HK-2 (cell line): Measurements from ENCODE around the gene BRPF3.

Source experiments
- DNase-seq: peaks from one replicate; pipeline ENCODE4 v3.0.0-alpha.2; 2018; ENCODE audit not compliant: unreplicated experiment

The BRPF3 gene

DNA sequence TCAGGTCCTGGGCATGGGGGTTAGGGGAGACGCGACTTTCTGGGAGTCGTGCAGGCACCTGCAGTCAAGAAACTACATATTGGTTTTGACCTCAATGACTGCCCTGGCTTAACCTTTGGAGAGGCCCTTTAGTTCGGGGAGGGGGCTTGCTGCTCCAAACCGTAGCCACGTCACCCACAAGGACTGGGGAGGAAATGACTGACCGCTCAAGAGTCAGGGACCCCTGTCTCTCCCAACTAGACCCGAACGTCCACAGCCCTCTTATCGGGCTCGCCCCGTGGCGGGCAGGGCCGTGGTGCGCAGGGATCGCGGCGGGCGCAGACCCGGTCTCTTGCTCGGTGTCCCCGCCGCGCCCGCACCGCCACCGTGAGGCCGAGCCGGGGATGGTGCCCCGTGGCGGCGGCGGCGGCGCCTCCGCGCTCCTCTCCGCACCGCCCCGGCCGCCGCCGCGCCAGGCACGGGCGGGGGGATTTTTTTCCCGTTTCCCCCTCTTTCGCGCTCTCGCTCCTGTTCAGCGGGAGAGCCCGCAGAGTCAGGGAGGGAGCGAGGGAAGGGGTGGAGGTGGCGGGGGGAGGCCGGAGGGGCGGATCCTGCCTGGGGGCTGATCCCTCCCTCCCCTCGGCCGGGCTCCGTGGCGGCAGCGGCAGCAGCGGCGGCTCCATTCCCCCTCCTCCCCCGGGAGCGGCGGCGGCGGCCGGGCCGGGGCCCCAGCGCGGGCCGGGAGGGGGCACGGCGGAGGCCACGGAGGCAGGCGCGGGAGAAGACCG, at the start of gene BRPF3:
BRPF3 (plus strand) TSS at position 632 of the 767 bp plus-strand sequence. CDS start 3,579 bp downstream, outside the sequence.
- peak; percentile 79 for DNase-seq

DNA sequence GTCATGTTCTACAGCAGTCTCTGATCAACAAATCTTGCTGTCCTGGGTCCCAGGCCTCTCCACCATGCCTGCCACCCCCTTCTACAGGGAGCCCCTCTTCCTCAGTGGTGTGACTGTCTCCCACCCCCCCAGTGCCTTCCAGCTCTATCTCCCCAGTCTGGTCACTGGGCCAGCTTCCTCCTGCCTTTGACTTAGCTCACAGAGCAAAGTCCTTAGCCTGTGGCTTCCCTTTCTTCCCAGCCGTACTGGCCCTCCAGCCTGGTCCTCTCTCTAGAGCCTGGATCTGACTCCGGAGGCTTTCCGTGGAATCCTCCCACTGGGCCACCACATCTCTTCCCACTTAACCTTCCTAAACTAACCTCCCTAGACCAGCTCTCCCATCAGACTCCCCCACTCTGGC, 49.2 kb upstream of the BRPF3 start:
- DNase-seq = no peak

DNA sequence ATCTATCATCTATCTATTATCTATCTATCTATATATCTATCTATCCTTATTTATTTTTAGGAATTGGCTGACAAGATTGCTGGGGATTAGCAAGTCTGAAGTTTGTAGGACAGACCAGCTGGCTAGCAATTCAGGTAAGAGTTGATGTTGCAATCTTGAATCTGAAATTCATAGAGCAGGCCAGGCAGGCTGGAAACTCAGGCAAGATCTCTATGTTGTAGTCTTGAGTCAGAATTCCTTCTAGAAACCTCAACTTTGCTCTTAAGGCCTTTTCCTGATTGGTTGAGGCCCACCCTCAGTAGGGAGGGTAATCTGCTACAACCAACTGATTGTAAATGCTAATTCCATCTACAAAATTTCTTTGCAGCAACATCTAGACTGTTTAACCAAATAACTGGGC, 47.1 kb upstream of the BRPF3 start:
- no peak for DNase-seq

DNA sequence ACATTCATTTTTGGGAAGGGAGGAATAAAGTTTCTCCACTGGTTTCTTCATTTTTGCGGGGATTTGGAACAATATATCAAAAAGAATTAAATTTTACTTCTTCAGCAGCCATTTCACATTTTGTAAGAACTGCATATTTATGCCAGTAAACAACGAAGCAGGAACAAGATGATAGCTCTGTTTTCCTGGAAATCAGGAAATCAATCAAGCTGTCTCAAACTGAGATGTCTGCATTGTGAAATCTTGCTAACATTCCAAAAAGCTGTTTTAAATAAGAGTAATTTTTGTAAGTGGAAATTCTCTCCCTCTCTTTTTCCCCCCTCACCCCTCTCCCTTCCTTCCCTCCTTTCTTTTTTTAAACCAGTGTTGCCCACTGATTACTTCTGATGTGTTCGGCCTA, 46.3 kb upstream of the BRPF3 start:
- no peak for DNase-seq

DNA sequence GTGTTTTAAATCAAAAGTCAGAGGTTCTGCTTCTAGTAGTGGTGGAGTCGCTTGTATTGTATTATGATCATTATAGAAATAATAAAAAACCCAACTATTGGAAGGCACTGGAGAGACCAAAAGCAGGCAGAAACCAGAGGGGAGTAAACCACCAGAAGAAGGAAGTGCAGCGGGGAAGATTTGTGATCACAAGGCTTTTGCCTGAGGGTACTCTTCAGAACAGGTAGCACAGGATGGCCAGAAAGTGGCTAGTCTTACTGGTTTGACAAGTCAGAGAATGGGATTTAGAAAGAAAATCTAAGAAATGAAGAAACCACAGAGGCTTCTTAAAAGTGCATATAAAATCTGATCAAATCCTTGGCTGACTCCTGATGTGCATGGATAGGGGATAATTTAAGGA, 42.3 kb upstream of the BRPF3 start:
- DNase-seq = no peak

GRCh38 chr6:36155662-36156061, 40.9 kb upstream of the BRPF3 start:
- no peak for DNase-seq

- no peak for DNase-seq
Observed at GRCh38 chr6:36160147-36160760, 36.3 kb upstream of the BRPF3 start.

- no peak for DNase-seq
Observed at GRCh38 chr6:36169023-36170007, 27.2 kb upstream of the BRPF3 start.

GRCh38 chr6:36170704-36171103, 25.8 kb upstream of the BRPF3 start:
- no peak for DNase-seq

DNA sequence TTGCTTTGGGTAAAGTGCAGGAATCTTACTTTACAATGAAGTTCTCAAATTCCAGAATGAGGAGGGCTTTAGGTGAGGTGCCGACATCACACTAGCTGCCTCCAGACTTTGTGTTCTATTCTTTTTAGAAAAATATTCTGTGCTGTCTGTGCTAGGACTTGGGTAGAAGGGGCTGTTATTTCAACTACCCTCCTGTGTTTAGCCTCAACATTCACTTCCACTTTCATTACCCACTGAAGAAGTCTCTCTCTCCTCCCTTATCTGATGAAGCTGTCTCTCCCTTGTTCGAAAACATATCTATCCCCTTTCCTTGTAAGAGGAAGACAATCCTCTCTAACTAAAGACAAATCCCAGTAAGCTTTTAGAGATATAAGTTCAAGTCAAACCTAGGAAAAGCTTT, 25.0 kb upstream of the BRPF3 start:
- no peak for DNase-seq

- peak; percentile 42 for DNase-seq
Observed at GRCh38 chr6:36177166-36177565, 19.4 kb upstream of the BRPF3 start.

GRCh38 chr6:36178544-36178943, 18.0 kb upstream of the BRPF3 start:
- no peak for DNase-seq

DNA sequence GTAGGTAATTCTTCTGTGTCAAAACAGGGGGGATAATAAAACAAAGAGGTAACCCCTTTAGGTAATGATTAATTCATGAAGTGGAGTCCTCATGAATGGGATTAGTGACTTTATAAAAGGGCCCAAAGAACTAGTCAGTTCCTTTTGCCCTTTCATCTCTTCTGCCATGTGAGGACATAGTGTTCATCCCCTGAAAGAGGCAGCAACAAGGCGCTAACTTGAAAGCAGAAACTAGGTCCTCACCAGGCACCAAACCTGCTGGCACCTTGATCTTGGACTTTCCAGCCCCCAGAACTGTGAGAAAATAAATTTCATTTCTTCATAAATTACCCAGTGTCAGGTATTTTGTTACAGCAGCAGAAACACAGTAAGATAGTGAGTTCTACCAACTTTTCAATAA, 16.4 kb upstream of the BRPF3 start:
- no peak for DNase-seq

- DNase-seq = no peak
Observed at GRCh38 chr6:36184311-36184710, 12.2 kb upstream of the BRPF3 start.

- no peak for DNase-seq
Observed at GRCh38 chr6:36186199-36186598, 10.3 kb upstream of the BRPF3 start.

DNA sequence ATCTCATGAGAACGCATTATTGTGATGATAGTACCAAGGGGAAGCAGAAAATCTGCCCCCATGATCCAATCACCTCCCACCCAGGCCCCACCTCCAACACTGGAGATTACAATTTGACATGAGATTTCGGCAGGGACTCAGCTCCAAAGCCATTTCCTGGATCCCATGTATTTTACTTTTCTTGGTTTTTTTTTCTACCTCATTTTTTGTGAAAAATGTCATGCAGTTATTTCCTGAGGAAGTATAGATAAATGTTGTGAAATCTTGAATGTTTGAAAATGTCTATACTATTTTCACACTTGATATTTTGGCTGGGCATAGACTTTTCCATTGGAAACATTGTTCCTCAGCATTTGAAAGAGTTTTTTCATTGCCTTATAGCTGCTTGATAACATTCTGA, 9.1 kb upstream of the BRPF3 start:
- DNase-seq = no peak

GRCh38 chr6:36195471-36196112, 952 bp upstream of the BRPF3 start:
- DNase-seq = no peak

DNA sequence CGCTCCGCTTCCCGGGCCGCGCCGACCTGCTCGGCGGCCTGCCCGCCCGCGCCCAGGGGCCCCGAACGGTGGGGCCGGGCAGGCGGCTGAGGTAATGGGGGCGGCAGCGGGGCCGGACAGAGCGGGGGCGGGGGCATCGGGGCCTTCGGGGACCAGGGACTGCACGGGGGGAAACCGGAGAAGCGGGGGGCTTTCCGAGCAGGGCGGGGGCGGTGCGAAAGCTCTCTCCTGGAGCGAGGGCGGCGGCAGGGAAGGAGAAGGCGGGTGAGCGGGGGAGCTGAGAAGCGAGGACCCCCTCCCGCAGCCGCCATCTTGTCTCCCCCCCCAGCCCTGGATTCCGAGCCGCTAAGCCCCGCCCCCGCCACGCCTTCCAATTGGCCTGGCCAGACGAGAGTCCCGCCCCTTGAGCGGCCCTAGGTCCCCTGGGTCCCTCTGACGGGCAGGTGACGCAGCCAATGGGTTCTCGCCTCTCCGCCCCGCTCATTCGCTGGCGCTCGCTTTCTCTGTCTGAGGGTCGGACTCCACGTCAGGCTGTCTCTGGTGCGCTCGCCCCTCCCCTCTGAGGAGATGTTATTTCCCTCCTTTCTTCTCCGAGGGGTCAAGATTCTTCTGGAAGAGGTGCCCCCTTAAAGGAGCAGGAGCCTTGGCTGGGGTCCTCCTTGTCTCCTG, 470 bp downstream of the BRPF3 start:
- peak; percentile 100 for DNase-seq

GRCh38 chr6:36197739-36198221, 1.2 kb downstream of the BRPF3 start:
- DNase-seq = no peak

GRCh38 chr6:36198986-36199385, 2.4 kb downstream of the BRPF3 start:
- no peak for DNase-seq
